Left colon (tissue), 2 donors: Measurements from ENCODE around the gene UBE2E1. TPM values are rescaled to one million over a fixed set of nuclear protein-coding genes. Genes with fewer than 3 reads are reported as not detected.

Experiments
- ATAC-seq: fragments of 200-7000 bp; cut with Tn5 transposase; one replicate; pipeline ENCODE4 v1.9.1; 2020; ENCODE audit warnings: mild to moderate bottlenecking, moderate library complexity
- DNase-seq, 2 donors: peaks; one replicate each; pipeline ENCODE4 v3.0.0-alpha.2; 2020
- intact Hi-C, 2 donors: fragments of 100-400 bp; cut with DNase I in 1 of 2; cut with micrococcal nuclease in 1 of 2; formaldehyde crosslinking; loops; one replicate each; pipeline versions ENCODE4 v1.11.2 to v1.14.0; 2022; cut with DNase I, micrococcal nuclease
- total RNA-seq, 2 donors: library from RNA; stranded (reverse); fragmentation: NEBNext Ultra II Directional; extraction: Animal tissue kit (Norgen Biotek cat#: 25700); gene quantifications; one replicate each; pipeline ENCODE4 v1.2.1, GENCODE V29; 2021
- donor health status: DM: no; HTN: no; CAD: no.
- donor health status: DM: yes; HTN: yes; CAD: no.

UBE2E1 gene
- total RNA-seq, 2 donors from 2014 or later = 65.6 to 96.3 TPM

DNA sequence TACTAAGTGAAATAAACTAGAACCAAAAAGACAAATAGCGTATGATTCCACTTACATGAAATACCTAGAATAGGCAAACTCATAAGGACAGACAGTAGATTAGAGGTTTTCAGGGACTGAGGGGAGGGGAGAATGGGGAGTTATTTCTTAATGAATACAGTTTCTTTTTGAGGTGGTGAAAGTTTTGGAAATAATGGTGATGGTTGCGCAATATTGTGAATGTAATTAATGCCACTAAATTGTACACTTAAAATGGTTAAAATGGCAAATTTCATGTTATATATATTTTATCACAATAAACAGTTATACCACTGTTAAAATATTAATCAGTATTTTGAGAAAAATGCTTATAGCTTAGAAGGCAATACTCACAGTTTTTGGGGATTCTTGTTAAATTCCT lies 11.0 kb downstream of the UBE2E1 start:
- no peak for ATAC-seq
- DNase-seq = no peak
- intact Hi-C loops = no loop called here

DNA sequence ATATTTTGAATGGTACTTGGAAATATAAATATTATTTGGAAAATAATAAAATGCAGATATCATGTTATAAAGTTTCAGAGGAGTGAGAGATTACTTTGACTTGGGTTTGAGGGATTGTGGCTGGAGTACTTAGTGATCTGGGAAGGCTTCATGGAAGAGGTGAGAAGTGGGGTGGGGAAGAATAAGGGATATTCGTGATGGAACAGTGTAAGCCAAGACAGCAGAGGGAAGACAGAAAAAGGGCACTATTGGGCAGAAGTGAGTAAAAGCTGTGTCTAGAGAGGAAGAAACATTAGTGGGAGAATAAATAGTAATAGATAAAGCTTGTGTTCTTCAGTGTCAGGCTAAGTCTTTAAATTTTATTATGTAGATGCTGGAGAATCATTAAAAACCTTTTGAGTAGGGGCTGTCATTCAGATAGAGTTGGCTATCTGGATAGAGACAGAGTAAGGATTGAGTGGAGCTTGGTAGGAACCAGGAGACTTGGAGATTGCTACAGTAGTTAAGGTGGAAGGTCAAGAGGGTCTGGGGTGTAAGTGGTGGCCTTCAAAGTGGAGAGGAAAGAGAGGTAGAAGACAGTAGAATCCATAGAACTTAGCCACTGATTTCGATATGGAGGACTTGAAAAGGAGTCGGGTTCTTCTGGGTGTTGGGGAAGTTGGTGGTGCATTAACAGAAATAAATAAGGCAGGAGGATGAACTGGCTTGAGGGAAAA lies 11.9 kb downstream of the UBE2E1 start:
- intact Hi-C loops = no loop called here
- ATAC-seq = no peak
- no peak for DNase-seq

DNA sequence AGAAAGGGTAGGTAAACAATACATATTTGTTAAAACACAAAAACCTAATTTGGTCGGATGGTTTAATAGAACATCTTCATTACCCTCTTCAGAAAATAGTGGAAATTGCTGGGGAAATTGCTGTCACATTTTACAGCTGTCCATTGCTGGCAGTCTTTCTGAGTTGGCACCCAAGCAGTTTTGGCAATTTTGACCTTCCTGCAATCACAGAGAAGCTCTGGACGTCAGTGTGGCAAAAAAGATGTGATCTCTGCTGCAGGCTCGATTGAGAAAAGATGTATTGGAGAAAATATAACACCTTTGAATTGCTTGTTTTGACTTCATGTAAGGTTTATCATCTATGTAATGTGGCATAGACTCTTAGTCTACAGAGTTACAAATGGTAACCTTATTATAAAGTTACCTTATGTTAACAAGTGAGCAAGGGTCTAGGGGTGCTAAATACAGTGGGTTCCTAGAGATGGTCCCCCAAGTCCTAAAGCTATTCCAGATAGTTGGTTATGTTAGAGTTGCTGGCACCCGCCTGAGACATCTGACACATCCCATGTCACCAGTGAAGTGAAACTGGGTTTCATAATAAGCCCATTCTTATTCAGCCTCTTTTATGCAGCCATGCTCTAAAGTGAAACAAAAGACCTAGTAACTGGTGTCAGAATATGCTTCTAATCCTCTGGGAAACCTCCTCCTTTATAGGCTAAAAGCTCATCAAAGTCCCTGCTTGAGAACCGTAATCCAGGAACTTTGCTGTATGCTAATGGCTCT lies 14.0 kb downstream of the UBE2E1 start:
- DNase-seq = no peak
- intact Hi-C loops = no loop called here
- no peak for ATAC-seq

DNA sequence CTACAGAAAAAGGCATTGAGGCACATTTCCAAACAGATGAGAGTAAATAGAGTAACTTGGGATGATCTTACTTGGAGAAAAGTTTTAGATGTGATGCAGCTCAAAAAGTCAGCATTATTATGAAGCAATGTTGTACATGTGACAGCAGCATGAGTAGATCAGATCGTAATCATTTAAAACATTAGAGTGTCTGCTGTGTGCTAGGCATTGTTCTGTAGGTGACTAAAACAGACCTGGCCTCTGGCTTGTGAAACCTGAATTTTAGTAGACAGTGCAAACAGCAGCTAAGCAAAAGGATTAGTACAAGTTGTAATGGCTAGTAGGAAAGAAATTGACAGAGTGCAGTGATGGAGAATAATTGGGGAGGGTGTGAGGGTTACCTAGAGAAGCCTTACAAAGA lies 15.1 kb downstream of the UBE2E1 start:
- intact Hi-C loops = no loop called here
- ATAC-seq (no peak), DNase-seq (no peak)

DNA sequence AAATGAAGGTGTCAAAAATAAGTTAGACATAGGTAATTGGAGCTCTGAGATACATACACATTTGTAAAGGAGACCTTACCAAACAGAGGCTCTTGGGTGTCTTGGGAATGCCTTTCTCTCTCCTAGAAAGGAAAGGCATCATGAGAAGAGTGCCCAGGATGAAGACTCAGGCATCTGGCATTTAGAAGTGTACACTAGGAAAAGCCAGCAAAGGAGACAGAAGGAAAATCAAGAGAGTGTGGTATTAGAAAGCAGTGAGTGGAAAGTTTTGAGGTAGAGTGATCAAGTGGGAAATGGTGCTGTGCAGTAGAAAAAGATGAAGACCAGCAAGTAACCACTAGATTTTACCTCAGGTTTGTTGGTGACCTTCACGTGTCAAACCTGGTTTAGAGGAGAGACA lies 16.1 kb downstream of the UBE2E1 start:
- ATAC-seq (no peak), DNase-seq (no peak)
- intact Hi-C loops = no loop called here

DNA sequence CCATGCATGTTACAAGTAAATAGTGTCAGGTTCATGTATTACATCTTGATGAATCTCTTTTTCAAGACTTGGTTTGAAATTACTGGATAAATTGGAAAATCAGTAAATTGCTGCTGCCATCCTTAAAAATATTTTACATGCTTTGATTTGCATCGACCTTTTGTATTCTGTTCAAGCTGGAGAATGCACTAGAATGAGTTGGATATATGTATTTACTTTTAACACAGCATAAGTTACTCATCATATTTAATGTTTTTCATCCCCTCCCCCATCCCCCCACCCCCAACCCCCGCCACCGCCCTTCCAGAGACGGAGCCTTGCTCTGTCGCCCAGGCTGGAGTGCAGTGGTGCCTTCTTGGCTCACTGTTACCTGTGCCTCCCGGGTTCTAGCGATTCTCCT lies 16.8 kb downstream of the UBE2E1 start:
- DNase-seq (no peak), ATAC-seq (no peak)
- intact Hi-C loops = no loop called here

DNA sequence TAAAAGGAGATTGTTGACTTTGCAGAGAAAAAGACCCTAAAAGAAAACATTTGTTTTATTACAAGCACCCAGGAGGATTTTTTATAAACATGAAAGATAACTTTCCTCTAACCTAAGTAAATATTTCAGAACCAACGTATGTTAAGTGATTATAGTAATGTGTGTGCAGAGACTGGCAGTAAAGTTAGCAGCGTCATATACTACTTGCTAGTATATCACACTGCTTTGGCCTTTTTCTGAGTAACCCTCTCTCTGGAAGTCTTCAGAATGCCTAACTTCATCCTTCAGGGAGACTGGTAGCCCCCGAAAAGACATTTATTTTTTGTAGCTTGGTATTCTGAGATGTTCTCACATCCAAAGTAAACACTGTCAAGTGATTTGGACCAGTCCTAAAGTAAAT lies 17.9 kb downstream of the UBE2E1 start:
- ATAC-seq = peak; percentile 52
- DNase-seq = no peak
- intact Hi-C loops = no loop called here

DNA sequence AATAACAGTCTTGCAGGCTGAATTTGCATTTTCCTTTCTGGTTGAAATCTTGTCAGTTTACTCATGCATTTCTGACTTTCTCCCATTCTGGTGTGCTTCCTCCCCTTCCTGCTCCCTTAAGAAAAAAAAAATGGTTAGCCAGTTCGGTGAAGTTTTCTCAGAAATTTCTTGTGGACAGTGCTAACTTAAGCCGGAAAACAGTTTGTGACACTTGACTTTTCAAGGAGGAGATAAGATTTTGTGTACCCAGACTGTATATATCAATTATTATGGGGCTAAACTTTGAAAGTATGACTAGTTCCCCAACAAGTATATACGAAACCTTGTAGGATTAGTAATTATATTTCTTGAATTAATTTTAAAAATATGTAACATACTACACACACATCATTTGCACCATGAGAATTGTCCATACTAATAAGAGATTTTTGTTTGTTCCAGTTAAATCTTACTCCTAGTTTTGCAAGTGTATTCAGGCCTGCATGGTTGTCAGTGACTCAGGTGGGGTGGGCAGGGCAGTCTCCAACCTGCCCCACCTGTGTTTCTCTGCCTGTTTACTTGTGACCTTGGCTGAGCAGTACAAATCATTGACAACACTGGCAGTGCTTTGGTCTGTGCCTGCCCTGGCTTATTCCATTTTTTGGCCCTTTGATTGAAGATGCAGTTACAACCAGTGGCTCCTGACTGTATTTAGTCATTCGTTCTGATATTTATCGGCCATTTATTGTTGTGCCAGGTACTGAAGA lies 19.1 kb downstream of the UBE2E1 start:
- intact Hi-C loops = no loop called here
- ATAC-seq (peak; percentile 88), DNase-seq (no peak)

DNA sequence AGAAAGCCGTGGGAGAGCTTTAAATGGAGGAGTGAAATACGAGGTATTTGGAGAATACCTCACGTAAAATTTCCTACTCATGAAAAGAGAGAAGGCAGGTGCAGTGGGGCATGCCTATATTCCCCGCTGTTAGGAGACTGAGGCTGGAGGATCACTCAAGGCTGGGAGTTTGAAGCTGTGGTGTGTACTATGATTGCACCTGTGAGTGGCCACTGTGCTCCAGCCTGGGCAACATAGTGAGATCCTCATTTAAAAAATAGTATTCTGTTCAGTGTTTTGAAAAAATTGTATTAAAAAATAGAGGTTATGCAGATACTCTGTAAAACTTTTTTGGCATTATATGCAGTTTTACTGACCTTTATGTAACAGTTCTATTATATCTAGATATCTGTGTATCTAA lies 20.0 kb downstream of the UBE2E1 start:
- DNase-seq (no peak), ATAC-seq (no peak)
- intact Hi-C loops = no loop called here

DNA sequence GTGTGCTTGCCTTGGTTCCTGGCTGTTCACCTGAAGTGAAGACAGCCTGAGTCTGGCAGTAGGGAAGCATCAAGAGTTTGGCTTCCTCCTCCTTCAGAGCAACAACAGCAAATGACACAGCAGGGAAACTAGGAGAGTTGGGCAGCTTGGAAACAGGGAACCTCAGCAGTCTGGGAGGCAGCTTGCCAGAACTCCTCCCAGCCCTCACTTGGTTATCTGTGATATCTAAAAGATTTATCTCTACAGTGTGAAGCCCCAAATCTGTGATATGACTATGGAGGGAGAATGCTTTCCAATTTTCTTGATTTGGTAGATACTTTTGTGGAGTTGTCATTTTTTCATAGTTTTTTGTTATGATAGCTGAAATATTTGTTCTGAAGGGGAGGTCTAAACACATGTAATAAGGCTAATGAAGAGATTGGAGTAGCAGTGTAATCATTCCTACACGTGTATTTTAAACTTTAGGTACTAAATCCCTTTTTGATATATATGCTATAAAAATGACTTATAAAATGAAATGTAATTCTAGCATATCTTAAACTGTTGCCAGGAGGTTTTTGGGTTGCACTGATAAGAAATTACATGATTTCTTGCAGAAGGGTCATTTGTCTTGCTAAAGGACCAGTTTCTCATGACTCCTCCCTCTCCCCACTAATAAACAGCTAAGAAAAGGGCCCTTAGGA lies 20.8 kb downstream of the UBE2E1 start:
- intact Hi-C loops = no loop called here
- ATAC-seq (peak; percentile 50), DNase-seq (peak in 1 of 2 donors; percentile 22)

DNA sequence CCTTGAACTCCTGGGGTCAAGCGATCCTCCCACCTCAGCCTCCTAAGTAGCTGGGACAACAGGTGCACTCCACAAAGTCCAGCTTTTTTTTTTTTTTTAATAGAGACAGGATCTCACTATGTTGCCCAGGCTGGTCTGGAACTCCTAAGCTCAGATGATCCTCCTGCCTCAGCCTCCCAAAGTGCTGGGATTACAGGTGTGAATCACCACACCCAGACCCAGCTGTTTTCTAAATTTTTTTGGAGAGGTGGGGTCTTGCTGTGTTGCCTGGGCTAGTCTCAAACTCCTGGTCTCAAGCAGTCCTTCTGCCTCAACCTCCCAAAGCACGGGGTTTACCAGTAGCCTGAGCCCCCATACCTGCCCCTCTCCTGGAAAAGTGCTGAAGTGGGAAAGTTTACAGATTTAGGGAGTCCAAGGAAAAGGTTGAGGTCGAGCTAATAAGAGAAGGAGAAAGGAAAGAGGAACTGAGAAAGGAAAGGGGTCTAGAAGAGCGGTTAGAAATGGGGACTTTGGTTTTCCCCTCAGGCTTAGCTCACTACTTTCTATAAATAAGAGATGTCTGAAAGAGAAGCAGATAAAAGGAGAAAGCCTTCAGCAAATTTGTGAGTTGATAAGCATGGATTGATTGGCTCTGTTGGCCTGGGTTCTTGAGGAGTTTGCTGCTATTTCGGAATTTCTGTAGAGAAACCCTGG lies 23.6 kb downstream of the UBE2E1 start:
- ATAC-seq (no peak), DNase-seq (no peak)
- intact Hi-C loops = no loop called here

DNA sequence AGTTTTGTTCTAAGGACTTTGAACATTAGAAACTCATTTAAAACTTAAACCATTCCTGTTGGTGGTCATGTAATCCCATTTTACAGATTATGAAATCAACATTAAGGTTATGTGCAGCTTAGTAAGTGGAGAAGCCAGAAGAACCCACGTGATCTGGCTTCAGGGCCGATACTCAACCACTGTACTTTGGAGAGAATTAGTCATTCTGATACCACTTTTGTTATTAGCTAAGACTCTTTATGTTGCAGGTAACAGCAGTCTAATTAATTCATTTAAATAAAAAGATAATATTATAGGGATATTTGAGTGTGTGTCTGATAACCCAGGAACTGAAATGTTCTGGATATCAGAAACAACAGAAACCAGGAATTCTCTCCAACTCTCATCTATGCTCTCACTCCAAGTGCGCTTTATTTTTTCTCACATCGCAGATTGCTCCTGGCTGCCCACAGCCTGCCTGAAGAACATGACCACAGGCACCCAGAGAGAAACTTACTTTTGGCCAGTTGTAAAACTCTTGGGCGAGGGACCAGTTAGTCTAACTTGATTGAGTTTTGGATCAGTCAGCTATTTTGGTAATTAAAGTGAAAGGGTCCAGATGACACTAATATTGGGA lies 25.2 kb downstream of the UBE2E1 start:
- ATAC-seq (no peak), DNase-seq (no peak)
- intact Hi-C loops = no loop called here

DNA sequence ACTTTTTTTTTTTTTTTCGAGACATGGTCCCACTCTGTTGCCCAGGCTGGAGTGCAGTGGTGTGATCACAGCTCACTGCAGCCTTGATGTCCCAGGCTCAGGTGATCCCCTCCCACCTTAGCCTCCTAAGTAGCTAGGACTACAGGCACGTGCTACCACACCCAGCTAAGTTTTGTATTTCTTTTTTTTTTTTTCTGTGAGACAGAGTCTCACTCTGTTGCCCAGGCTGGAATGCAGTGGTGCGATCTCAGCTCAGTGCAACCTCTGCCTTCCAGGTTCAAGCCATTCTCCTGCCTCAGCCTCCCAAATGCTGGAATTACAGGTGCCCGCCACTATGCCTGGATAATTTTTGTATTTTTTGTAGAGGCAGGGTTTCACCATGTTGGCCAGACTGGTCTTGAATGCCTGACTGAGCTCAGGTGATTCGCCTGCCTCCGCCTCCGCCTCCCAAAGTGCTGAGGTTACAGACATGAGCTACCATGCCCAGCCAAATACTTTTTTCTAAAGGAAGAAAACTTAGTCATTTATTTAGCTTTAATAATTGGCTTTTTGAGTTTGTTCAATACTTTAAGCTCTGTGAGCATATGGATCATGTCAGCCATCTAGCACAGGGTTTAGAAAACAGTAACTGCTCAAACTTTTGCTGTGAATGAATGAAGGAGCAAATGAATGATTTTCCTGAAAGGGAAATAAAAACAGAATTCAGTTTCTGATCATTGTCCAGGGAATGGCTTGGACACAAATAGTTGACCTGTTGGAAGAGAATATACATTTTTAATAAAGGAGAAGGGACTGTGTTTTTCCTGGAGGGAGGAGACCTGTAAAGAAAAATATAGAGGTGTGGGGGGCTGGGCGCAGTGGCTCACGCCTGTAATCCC lies 26.0 kb downstream of the UBE2E1 start:
- intact Hi-C loops = no loop called here
- DNase-seq (no peak), ATAC-seq (no peak)

DNA sequence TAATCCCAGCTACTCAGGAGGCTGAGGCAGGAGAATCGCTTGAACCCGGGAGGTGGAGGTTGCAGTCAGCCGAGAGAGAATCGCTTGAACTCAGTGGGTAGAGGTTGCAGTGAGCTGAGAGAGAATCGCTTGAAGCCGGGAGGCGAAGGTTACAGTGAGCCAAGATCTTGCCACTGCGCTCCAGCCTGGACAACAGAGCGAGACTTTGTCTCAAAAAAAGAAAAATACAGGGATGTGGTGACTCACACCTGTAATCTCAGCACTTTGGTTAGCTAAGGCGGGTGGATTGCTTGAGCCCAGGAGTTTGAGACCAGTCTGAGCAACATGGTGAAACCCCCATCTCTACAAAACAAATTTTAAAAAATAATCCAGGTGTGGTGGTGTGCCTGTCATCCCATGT lies 26.8 kb downstream of the UBE2E1 start:
- no peak for DNase-seq
- intact Hi-C loops = no loop called here
- no peak for ATAC-seq

DNA sequence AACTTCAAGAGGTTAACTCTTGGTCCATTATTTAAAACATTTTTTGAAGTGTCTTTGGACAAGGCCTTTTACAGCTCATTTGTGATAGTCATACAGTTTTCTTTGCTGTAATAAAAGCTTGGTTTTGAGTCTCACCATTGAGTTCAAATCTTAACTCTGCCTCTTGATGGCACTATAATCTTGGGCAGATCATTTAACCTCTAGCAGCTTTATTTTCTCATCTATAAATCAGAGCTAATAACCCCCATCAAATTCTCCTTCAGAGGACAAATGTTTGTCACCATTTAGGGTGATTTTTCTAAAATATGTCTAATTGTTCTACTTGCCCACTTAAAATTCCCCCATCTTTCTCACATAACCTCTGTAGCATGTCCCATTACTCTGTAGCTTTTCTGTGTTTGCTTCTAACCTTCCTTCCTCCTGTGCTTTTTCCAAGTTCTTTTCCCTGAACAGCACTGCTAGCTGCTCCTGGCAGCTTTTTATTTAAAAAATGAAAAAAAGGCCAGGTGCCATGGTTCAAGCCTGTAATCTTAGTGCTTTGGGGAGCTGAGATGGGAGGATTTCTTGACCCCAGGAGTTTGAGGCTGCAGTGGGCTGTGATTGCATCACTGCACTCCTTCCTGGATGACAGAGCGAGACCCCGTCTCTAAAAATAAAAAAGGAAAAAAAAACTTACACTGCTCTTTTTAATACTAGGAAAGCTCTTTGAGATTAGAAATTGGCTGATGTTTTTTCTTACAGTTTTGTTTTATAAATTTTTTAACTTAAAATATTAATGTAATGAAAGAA lies 28.5 kb downstream of the UBE2E1 start:
- peak; percentile 41 for ATAC-seq
- intact Hi-C loops = no loop called here
- DNase-seq = no peak

DNA sequence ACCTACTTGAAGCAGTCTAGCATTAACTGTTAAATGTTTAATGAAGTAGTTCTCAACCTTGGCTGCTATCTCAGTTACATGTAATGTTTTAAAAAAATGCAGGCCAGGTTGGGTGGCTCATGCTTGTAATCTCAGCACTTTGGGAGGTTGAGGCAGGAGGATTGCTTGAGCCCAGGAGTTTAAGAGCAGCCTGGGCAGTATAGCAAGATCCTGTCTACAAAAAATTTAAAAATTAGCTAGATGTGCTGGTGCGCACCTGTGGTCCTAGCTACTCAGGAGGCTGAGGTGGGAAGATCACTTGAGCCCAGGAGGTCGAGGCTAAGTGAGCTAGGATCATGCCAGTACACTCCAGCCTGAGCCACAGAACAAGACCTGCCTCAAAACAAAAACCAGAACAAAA lies 29.3 kb downstream of the UBE2E1 start:
- ATAC-seq (no peak), DNase-seq (no peak)
- intact Hi-C loops = no loop called here

DNA sequence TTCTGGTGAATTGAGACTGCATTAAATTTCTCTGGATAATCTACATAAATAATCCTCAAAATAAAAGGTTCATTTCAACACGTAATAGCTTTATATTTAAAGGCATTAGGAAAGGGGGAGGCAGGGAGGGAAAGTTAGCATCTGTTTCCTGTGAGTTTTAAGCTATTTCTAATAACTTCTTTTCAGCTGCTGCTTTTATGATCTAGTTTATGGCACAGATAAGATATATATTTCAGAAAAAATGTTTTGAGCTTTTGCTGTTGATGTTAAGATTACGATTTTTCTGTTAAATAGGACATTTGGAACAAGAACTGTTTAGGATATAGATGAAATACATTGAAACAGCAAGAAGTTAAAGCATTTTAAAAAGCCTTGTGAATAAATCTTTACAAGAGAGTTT lies 30.0 kb downstream of the UBE2E1 start:
- intact Hi-C loops = no loop called here
- no peak for ATAC-seq
- DNase-seq = no peak
